ENCODE results near the gene ZBTB2. TPM values are rescaled to one million over a fixed set of nuclear protein-coding genes. Genes with fewer than 3 reads are reported as not detected.

ZBTB2 gene
- total RNA-seq, 1 experiment from 2014 or later: 20.3 TPM

DNA sequence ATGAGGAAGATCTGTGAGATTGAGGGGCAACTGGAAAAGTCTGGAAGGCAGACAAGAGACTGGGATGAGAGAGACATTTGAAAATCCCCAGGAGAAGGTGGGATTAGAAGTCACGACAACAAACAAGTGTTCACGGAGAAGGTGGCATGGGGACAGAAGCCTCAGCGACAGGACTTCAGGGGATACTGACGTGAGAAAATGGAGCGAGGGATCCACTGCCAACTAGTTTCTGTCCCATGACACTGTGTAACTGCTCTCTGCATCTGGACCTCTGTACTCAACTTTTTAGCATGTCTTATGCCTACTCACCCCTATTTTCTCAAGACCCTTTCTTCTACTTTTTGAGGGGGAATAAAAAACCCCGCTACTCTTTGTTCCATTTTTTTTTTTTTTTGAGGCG lies 18.3 kb upstream of the ZBTB2 start:
- ATAC-seq (no peak), DNase-seq (no peak)
- H3K27ac ChIP-seq (ENCODE audit: low read length): no peak overlapping the region
- no peaks in the 10 kb centered on the region for H3K9me3 ChIP-seq (ENCODE audit: low read length)
- no peak for TF ChIP-seq EZH2phosphoT487 (IDR thresholded peaks at IDR 0.05; ENCODE audit: borderline replicate concordance, low read length)
- TF ChIP-seq CTCF (conservative IDR thresholded peaks at IDR 0.05; ENCODE audit: low read depth, low read length): no peak
- no peak for TF ChIP-seq EZH2 (IDR thresholded peaks at IDR 0.05; ENCODE audit: low read length, unreplicated experiment)
- peaks cover 1% of the 10 kb centered on the region; the same call in 1 of the 2 replicates for H3K79me2 ChIP-seq (ENCODE audit: low read length)
- intact Hi-C loops (cut with micrococcal nuclease): loop anchor here (5.0 kb wide), 1 partner anchor 68 kb away; no protein-coding TSS in a partner anchor
- BruUV-seq (replicated peaks): no TSS peak
- CTCF ChIA-PET: no interaction called here
- POLR2A ChIA-PET (ENCODE audit: unreplicated experiment): no interaction called here
- peaks cover 10% of the 10 kb centered on the region for H3K36me3 ChIP-seq (ENCODE audit: low read depth, low read length)
- no peaks in the 10 kb centered on the region for H3F3A ChIP-seq (ENCODE audit: low read length, unreplicated experiment)
- H3K27me3 ChIP-seq (ENCODE audit: low read length): no peaks in the 10 kb centered on the region
- H3K9ac ChIP-seq (ENCODE audit: low read length): no peak overlapping the region
- H3K4me2 ChIP-seq (ENCODE audit: low read length): no peak overlapping the region
- no peak overlapping the region for H3K4me3 ChIP-seq (ENCODE audit: low read length)
- H3K9me2 ChIP-seq (replicated peaks; ENCODE audit: low read length): no peaks in the 10 kb centered on the region
- H3K4me1 ChIP-seq (ENCODE audit: insufficient read depth, low read length): no peaks in the 10 kb centered on the region
- H2AFZ ChIP-seq (ENCODE audit: low read length): no peak overlapping the region
- H4K20me1 ChIP-seq (ENCODE audit: low read length): no peaks in the 10 kb centered on the region

- H3K4me3 ChIP-seq (ENCODE audit: low read length): no peak overlapping the region
- no peak overlapping the region for H3K27ac ChIP-seq (ENCODE audit: low read length)
- DNase-seq (no peak), ATAC-seq (no peak)
- H3K79me2 ChIP-seq (ENCODE audit: low read length): peaks cover 5% of the 10 kb centered on the region; the same call in 1 of the 2 replicates
- no peaks in the 10 kb centered on the region for H4K20me1 ChIP-seq (ENCODE audit: low read length)
- H3F3A ChIP-seq (ENCODE audit: low read length, unreplicated experiment): no peaks in the 10 kb centered on the region
- H3K4me1 ChIP-seq (ENCODE audit: insufficient read depth, low read length): no peaks in the 10 kb centered on the region
- intact Hi-C loops (cut with micrococcal nuclease): loop anchor here (5.0 kb wide), 1 partner anchor 68 kb away; no protein-coding TSS in a partner anchor
- TF ChIP-seq EZH2phosphoT487 (IDR thresholded peaks at IDR 0.05; ENCODE audit: borderline replicate concordance, low read length): no peak
- no peak for TF ChIP-seq EZH2 (IDR thresholded peaks at IDR 0.05; ENCODE audit: low read length, unreplicated experiment)
- no peak for TF ChIP-seq CTCF (conservative IDR thresholded peaks at IDR 0.05; ENCODE audit: low read depth, low read length)
- CTCF ChIA-PET: no interaction called here
- no peaks in the 10 kb centered on the region for H3K9me3 ChIP-seq (ENCODE audit: low read length)
- POLR2A ChIA-PET (ENCODE audit: unreplicated experiment): no interaction called here
- H3K4me2 ChIP-seq (ENCODE audit: low read length): no peak overlapping the region
- H3K27me3 ChIP-seq (ENCODE audit: low read length): no peaks in the 10 kb centered on the region
- no peaks in the 10 kb centered on the region for H3K9me2 ChIP-seq (replicated peaks; ENCODE audit: low read length)
- H3K9ac ChIP-seq (ENCODE audit: low read length): no peak overlapping the region
- H2AFZ ChIP-seq (ENCODE audit: low read length): no peak overlapping the region
- peaks cover 10% of the 10 kb centered on the region for H3K36me3 ChIP-seq (ENCODE audit: low read depth, low read length)
- BruUV-seq (replicated peaks): no TSS peak
Measured at GRCh38 chr6:151409260-151409659, 17.9 kb upstream of the ZBTB2 start.

DNA sequence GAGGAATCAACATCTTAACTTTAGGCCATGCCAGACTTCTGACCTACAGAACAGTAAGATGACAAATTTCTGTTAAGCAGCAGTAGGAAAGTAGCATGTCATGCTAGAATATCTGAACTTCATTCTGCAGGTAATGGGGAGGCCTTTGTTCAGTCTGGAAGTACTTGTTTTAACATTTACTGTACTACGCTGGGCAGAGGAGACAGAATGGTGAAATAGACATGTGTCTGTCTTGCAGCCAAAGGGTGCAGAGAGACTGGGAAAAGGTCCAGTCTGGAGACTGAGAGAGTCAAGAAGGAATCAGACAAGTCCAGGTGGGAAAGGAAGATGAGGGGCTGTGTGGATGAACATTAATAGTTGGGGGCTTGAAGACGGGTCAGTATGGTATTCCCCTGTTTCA lies 17.5 kb upstream of the ZBTB2 start:
- ATAC-seq (no peak), DNase-seq (no peak)
- H3K36me3 ChIP-seq (ENCODE audit: low read depth, low read length): peaks cover 11% of the 10 kb centered on the region
- ChIA-PET CTCF (no interaction called here), POLR2A (ENCODE audit: unreplicated experiment) (no interaction called here)
- no peak overlapping the region for H3K27ac ChIP-seq (ENCODE audit: low read length)
- no peak for TF ChIP-seq EZH2 (IDR thresholded peaks at IDR 0.05; ENCODE audit: low read length, unreplicated experiment)
- no peak for TF ChIP-seq CTCF (conservative IDR thresholded peaks at IDR 0.05; ENCODE audit: low read depth, low read length)
- TF ChIP-seq EZH2phosphoT487 (IDR thresholded peaks at IDR 0.05; ENCODE audit: borderline replicate concordance, low read length): no peak
- no peaks in the 10 kb centered on the region for H3K9me2 ChIP-seq (replicated peaks; ENCODE audit: low read length)
- H3F3A ChIP-seq (ENCODE audit: low read length, unreplicated experiment): no peaks in the 10 kb centered on the region
- H4K20me1 ChIP-seq (ENCODE audit: low read length): no peaks in the 10 kb centered on the region
- H3K4me3 ChIP-seq (ENCODE audit: low read length): no peak overlapping the region
- no peak overlapping the region for H2AFZ ChIP-seq (ENCODE audit: low read length)
- no peaks in the 10 kb centered on the region for H3K27me3 ChIP-seq (ENCODE audit: low read length)
- intact Hi-C loops (cut with micrococcal nuclease): loop anchor here (5.0 kb wide), 1 partner anchor 68 kb away; no protein-coding TSS in a partner anchor
- H3K4me1 ChIP-seq (ENCODE audit: insufficient read depth, low read length): no peaks in the 10 kb centered on the region
- H3K9me3 ChIP-seq (ENCODE audit: low read length): no peaks in the 10 kb centered on the region
- no peak overlapping the region for H3K4me2 ChIP-seq (ENCODE audit: low read length)
- H3K9ac ChIP-seq (ENCODE audit: low read length): no peak overlapping the region
- BruUV-seq (replicated peaks): no TSS peak
- H3K79me2 ChIP-seq (ENCODE audit: low read length): peaks cover 7% of the 10 kb centered on the region
